CD14-positive monocyte (primary cell): ENCODE results near the gene BAIAP2L1. TPM values are rescaled to one million over a fixed set of nuclear protein-coding genes. Genes with fewer than 3 reads are reported as not detected.
"Not testable (repeated sequence)": the region's sequence is repeated elsewhere in the genome, so short reads cannot be mapped to it uniquely, and the experiment has no call there.

ENCODE experiments used
- DNase-seq, 3 donors: peaks; one replicate each; pipeline ENCODE4 v3.0.0-alpha.2; 2011 to 2022
- H2AFZ ChIP-seq: 2 replicates; pipeline ENCODE4 v1.6.0; 2012; ENCODE audit warnings: mild to moderate bottlenecking, low read depth, low read length, inconsistent platforms; ENCODE audit not compliant: insufficient read depth, poor library complexity, severe bottlenecking
- H3K27ac ChIP-seq, 2 donors: 1 replicate in 1 of 2; 2 replicates in 1 of 2; pipeline ENCODE4 v1.5.1; 2012 to 2013; ENCODE audit warnings: low read length in 2 of 2, control low read depth in 1 of 2, inconsistent platforms in 1 of 2, low read depth in 1 of 2, mild to moderate bottlenecking in 1 of 2
- H3K27me3 ChIP-seq, 2 donors: one replicate each; pipeline versions ENCODE4 v1.6.0 to v1.6.1; 2011 to 2013; ENCODE audit warnings: low read length in 2 of 2; ENCODE audit not compliant: control insufficient read depth in 2 of 2, insufficient read depth in 2 of 2
- H3K36me3 ChIP-seq, 2 donors: replicated peaks in 1 of 2; 1 replicate in 1 of 2; 2 replicates in 1 of 2; pipeline versions ENCODE4 v1.5.1 to v1.6.1; 2012 to 2013; ENCODE audit warnings: low read length in 2 of 2, control low read depth in 1 of 2, inconsistent platforms in 1 of 2, mild to moderate bottlenecking in 1 of 2; ENCODE audit not compliant: insufficient read depth in 2 of 2, control insufficient read depth in 1 of 2
- H3K4me1 ChIP-seq, 2 donors: 1 replicate in 1 of 2; 2 replicates in 1 of 2; pipeline versions ENCODE4 v1.5.1 to v1.6.1; 2012 to 2013; ENCODE audit warnings: low read length in 2 of 2, control low read depth in 1 of 2, inconsistent platforms in 1 of 2, mild to moderate bottlenecking in 1 of 2, moderate library complexity in 1 of 2; ENCODE audit not compliant: insufficient read depth in 2 of 2, control insufficient read depth in 1 of 2
- H3K4me2 ChIP-seq: replicated peaks from 2 replicates; pipeline ENCODE3; 2012; ENCODE audit warnings: low read length, moderate library complexity, mild to moderate bottlenecking; ENCODE audit not compliant: poor library complexity, severe bottlenecking; ENCODE audit errors: extremely low read depth
- H3K4me3 ChIP-seq, 3 experiments: fragments of 200-600 bp in 1 of 3; sonication (generic) in 1 of 3; replicated peaks in 1 of 3; 1 replicate in 2 of 3; 2 replicates in 1 of 3; pipeline ENCODE4 v1.5.1; 2011 to 2013; ENCODE audit warnings: low read length in 3 of 3, mild to moderate bottlenecking in 3 of 3, control low read depth in 2 of 3, low read depth in 2 of 3, inconsistent platforms in 1 of 3, moderate library complexity in 1 of 3
- H3K79me2 ChIP-seq: 2 replicates; pipeline ENCODE4 v1.6.0; 2012; ENCODE audit warnings: mild to moderate bottlenecking, control low read depth, inconsistent platforms, low read length, moderate library complexity; ENCODE audit not compliant: insufficient read depth
- H3K9ac ChIP-seq: 2 replicates; pipeline ENCODE4 v1.6.0; 2017; ENCODE audit warnings: low read length, mild to moderate bottlenecking; ENCODE audit not compliant: insufficient read depth, poor library complexity, severe bottlenecking
- H3K9me3 ChIP-seq, 2 donors: replicated peaks in 1 of 2; 1 replicate in 1 of 2; 2 replicates in 1 of 2; pipeline versions ENCODE4 v1.5.1 to v1.6.1; 2012 to 2013; ENCODE audit warnings: low read length in 2 of 2, control low read depth in 1 of 2; ENCODE audit not compliant: control insufficient read depth in 1 of 2, insufficient read depth in 1 of 2
- H4K20me1 ChIP-seq: 2 replicates; pipeline ENCODE4 v1.6.0; 2012; ENCODE audit warnings: mild to moderate bottlenecking, low read length, control low read depth, moderate library complexity; ENCODE audit not compliant: insufficient read depth
- H3K27ac Mint-ChIP-seq, 7 donors: one replicate each; pipeline ENCODE4 v1.8.0; 2020; ENCODE audit warnings: mild to moderate bottlenecking in 7 of 7, mixed read lengths in 7 of 7, moderate library complexity in 6 of 7, inconsistent platforms in 2 of 7
- H3K27me3 Mint-ChIP-seq, 3 donors: one replicate each; pipeline ENCODE4 v1.8.0; 2021 to 2022; ENCODE audit warnings: low read depth in 3 of 3, mild to moderate bottlenecking in 3 of 3, mixed read lengths in 3 of 3, moderate library complexity in 3 of 3, inconsistent platforms in 1 of 3
- H3K36me3 Mint-ChIP-seq, 2 donors: one replicate each; pipeline ENCODE4 v1.8.0; 2020; ENCODE audit warnings: mixed read lengths in 2 of 2, inconsistent platforms in 1 of 2, mild to moderate bottlenecking in 1 of 2
- H3K4me1 Mint-ChIP-seq: one replicate; pipeline ENCODE4 v1.8.0; 2020; ENCODE audit warnings: mild to moderate bottlenecking, mixed read lengths
- H3K4me3 Mint-ChIP-seq, 2 donors: one replicate each; pipeline ENCODE4 v1.8.0; 2020; ENCODE audit warnings: mild to moderate bottlenecking in 2 of 2, mixed read lengths in 2 of 2, moderate library complexity in 1 of 2
- H3K9me3 Mint-ChIP-seq, 7 donors: one replicate each; pipeline ENCODE4 v1.8.0; 2020 to 2022; ENCODE audit warnings: mixed read lengths in 7 of 7, mild to moderate bottlenecking in 6 of 7, moderate library complexity in 6 of 7, inconsistent platforms in 2 of 7
- CTCF ChIP-seq: fragments of 200-600 bp; IDR thresholded peaks from one replicate; pipeline ENCODE4 v1.8.0; 2022; ENCODE audit warnings: antibody characterized with exemption, mild to moderate bottlenecking
- WGBS: methylation state at CpG from one replicate; pipeline ENCODE4 v1.1.5; 2013; ENCODE audit warnings: missing lambda C conversion rate; ENCODE audit not compliant: insufficient coverage; 5-methylcytosine and 5-hydroxymethylcytosine counted together
- intact Hi-C, 2 donors: fragments of 100-400 bp; cut with micrococcal nuclease; formaldehyde crosslinking; loops; one replicate each; pipeline versions ENCODE4 v1.15.0 to v1.15.1; 2023
- polyA plus RNA-seq, 3 donors: library from polyadenylated mRNA; depleted of rRNA in 1 of 3; unstranded in 2 of 3; stranded (reverse) in 1 of 3; fragments of 300-500 nt in 2 of 3; fragments of >200 nt in 1 of 3; fragmentation: Illumina TruSeq in 2 of 3; gene quantifications; 1 replicate in 2 of 3; 2 replicates in 1 of 3; pipeline ENCODE4 v1.2.3, GENCODE V29; 2012 to 2021

Gene BAIAP2L1
- polyA plus RNA-seq, 3 donors, result 0.17 to 0.52 TPM; not detected in 1

DNA sequence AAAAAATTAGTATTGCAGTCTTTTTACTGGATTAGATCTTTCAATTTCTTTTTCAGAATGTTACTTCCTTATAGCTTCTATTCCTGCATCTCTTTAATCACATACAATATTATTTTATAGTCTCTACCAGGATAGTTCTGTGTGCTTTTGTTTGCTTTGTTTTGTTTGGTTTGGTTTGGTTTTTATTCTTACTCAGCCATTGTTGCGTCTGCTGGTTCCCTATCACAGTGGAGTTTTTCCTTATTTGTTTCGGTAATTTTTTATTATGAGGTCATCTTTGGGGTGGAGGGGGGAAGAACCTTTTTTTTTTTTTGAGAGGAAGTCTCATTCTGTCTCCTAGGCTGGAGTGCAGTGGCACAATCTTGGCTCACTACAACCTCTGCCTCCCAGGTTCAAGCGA lies 9.0 kb upstream of the BAIAP2L1 start:
- H3K9ac ChIP-seq, result no peak overlapping the region
- DNase-seq, result no peak
- no peaks in the 10 kb centered on the region for H3K9me3 ChIP-seq
- no peak overlapping the region for H3K27ac ChIP-seq
- Mint-ChIP-seq H3K4me1 (no peaks in the 10 kb centered on the region), H3K4me3 (no peak overlapping the region), H3K36me3 (no peaks in the 10 kb centered on the region), H3K27me3 (peaks cover 3 to 10% (median 9%) of the 10 kb centered on the region in 3 donors), H3K27ac (no peak overlapping the region), H3K9me3 (peaks cover 0 to 2% (median 0%) of the 10 kb centered on the region in 7 donors)
- no peak for TF ChIP-seq CTCF
- no peak overlapping the region for H3K4me2 ChIP-seq
- H2AFZ ChIP-seq, result no peak overlapping the region
- no peak overlapping the region for H3K4me3 ChIP-seq
- no peaks in the 10 kb centered on the region for H3K36me3 ChIP-seq
- H3K27me3 ChIP-seq, result no peaks in the 10 kb centered on the region
- intact Hi-C loops, result loop anchor here in 1 of 2 donors (10.0 kb wide), 1 partner anchor 55 kb away; no protein-coding TSS in a partner anchor
- no peaks in the 10 kb centered on the region for H4K20me1 ChIP-seq
- no CpG with 5 or more reads among the region's 3 CpGs for WGBS
- no peaks in the 10 kb centered on the region for H3K4me1 ChIP-seq
- no peaks in the 10 kb centered on the region for H3K79me2 ChIP-seq

DNA sequence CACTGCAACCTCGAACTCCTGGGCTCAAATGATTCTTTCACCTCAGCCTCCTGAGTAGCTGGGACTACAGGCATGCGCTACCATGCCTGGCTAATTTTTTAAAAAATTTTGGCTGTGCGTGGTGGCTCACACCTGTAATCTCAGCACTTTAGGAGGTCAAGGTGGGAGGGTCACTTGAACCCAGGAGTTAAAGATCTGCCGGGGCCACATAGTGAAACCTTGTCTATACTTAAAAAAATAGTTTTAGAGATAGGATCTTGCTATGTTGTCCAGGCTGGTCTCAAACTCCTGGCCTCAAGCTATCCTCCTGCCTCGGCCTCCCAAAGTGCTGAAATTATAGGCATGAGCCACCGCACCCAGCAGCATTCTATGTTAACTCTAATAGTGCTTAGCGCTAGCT lies 7.3 kb upstream of the BAIAP2L1 start:
- peaks cover 3 to 14% (median 13%) of the 10 kb centered on the region in 3 donors for H3K27me3 Mint-ChIP-seq
- not testable (repeated sequence) for H3K4me1 Mint-ChIP-seq, H3K4me1 ChIP-seq, H3K27ac Mint-ChIP-seq, H3K9me3 ChIP-seq, H3K36me3 Mint-ChIP-seq, H3K27ac ChIP-seq, H3K36me3 ChIP-seq, H3K79me2 ChIP-seq, H3K4me3 ChIP-seq, H3K9ac ChIP-seq, H3K4me2 ChIP-seq, H3K4me3 Mint-ChIP-seq, H4K20me1 ChIP-seq, H3K27me3 ChIP-seq, DNase-seq, H3K9me3 Mint-ChIP-seq, H2AFZ ChIP-seq
- intact Hi-C loops, result loop anchor here in 1 of 2 donors (10.0 kb wide), 1 partner anchor 57 kb away; no protein-coding TSS in a partner anchor
- WGBS, result 92% methylated on average over 3 of the region's 7 CpGs
